Pancreas (tissue), 10 donors: ENCODE measurements around the gene TTC8. TPM values are rescaled to one million over a fixed set of nuclear protein-coding genes. Genes with fewer than 3 reads are reported as not detected.
A peak's percentile ranks its signal among the peaks of the same experiment; 100 is the strongest.

Source experiments
- ATAC-seq, 4 donors: fragments of 200-7000 bp; cut with Tn5 transposase; one replicate each; pipeline versions ENCODE4 v1.8.0 to v1.9.1; 2020; ENCODE audit warnings: mild to moderate bottlenecking in 4 of 4, moderate library complexity in 4 of 4
- DNase-seq, 6 donors: peaks; one replicate each; pipeline ENCODE4 v3.0.0-alpha.2; 2020
- FAIRE-seq: peaks from 2 replicates; lab custom pipeline; 2012; peaks lifted over from hg19 to GRCh38; lab: Jason Lieb, UNC
- H3K27ac ChIP-seq, 4 donors: fragments of 200-600 bp; sonication (generic); 1 replicate in 3 of 4; 2 replicates in 1 of 4; pipeline versions ENCODE4 v1.5.0 to v1.8.0; 2020
- H3K27me3 ChIP-seq, 4 donors: fragments of 200-600 bp; one replicate each; pipeline ENCODE4 v1.8.0; 2021
- H3K36me3 ChIP-seq, 3 donors: fragments of 200-600 bp; sonication (generic) in 1 of 3; one replicate each; pipeline versions ENCODE4 v1.5.0 to v1.8.0; 2020 to 2021
- H3K4me1 ChIP-seq, 3 donors: fragments of 200-600 bp; one replicate each; pipeline ENCODE4 v1.8.0; 2021
- H3K4me3 ChIP-seq, 4 donors: fragments of 200-600 bp; sonication (generic) in 2 of 4; one replicate each; pipeline versions ENCODE4 v1.5.0 to v1.8.0; 2020 to 2021
- H3K9me3 ChIP-seq, 4 donors: fragments of 200-600 bp; one replicate each; pipeline ENCODE4 v1.8.0; 2021
- WGBS, 2 donors: extraction: QIAGEN DNeasy Blood & Tissue Kit; methylation state at CpG; one replicate each; pipeline ENCODE4 v1.1.7; 2013; 5-methylcytosine and 5-hydroxymethylcytosine counted together
- intact Hi-C, 3 donors: fragments of 100-400 bp; cut with DNase I; formaldehyde crosslinking; loops; one replicate each; pipeline versions ENCODE4 v1.11.1 to v1.14.2; 2022
- polyA plus RNA-seq, 2 donors: library from polyadenylated mRNA; stranded (reverse); fragments of 200-250 nt; gene quantifications; one replicate each; pipeline ENCODE4 v1.2.3, GENCODE V29; 2013
- total RNA-seq, 6 donors: library from RNA; stranded (reverse); fragmentation: NEBNext Ultra II Directional in 4 of 6; extraction: Animal tissue kit (Norgen Biotek cat#: 25700) in 4 of 6; gene quantifications; one replicate each; pipeline versions ENCODE4 v1.2.1 to v1.2.4, GENCODE V29; 2021 to 2023
- TF ChIP-seq, protein P1 (sequence below), 4 donors: fragments of 200-600 bp; sonication (generic) in 3 of 4; IDR thresholded peaks; one replicate each; pipeline versions ENCODE4 v1.5.0 to v1.8.0; 2021; ENCODE audit warnings: antibody characterized with exemption in 4 of 4
- donor health status: healthy with polysubstance abuse.
- donor health status: DM: no; HTN: no; CAD: no; lungs with moderate emphysema.
- donor health status: DM: no; HTN: no; CAD: no.
- donor health status: control.
- donor health status: control.
- donor health status: Bipolar disorder and iron deficiency.
- donor health status: DM: yes; HTN: yes; CAD: no.
- donor health status: DM: no; HTN: no; CAD: no.
- donor health status: DM: no; HTN: no; CAD: no.
- donor health status: DM: yes; HTN: yes; CAD: no.

Gene TTC8
- total and polyA plus RNA-seq, 8 donors: 5.9 to 35.9 (median 10.2) TPM

DNA sequence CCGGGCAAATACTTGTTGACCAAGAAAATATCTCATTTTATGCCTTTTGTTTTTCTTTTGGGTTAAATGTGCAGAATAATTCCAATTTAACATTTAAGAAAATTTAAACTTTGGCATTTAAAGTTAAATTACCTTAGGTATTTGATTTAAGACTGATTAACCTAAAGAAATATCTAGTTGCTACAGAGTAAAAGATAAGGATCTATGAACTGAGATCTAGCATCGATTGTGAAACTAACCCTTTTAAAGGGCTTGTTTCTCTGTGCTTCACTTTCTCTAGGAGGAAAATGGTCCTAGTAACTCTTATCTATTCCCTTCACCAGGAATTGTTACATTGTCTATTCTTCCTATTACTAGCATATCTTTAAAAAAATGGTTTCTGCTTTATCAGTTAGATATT is 2.6 kb upstream of the TTC8 start:
- Histone ChIP-seq H3K4me3 (no peak overlapping the region), H3K27ac (no peak overlapping the region), H3K36me3 (no peaks in the 10 kb centered on the region), H3K27me3 (no peaks in the 10 kb centered on the region), H3K4me1 (peaks cover 0 to 10% (median 0%) of the 10 kb centered on the region in 3 donors), H3K9me3 (no peaks in the 10 kb centered on the region)
- TF ChIP-seq, protein P1, sequence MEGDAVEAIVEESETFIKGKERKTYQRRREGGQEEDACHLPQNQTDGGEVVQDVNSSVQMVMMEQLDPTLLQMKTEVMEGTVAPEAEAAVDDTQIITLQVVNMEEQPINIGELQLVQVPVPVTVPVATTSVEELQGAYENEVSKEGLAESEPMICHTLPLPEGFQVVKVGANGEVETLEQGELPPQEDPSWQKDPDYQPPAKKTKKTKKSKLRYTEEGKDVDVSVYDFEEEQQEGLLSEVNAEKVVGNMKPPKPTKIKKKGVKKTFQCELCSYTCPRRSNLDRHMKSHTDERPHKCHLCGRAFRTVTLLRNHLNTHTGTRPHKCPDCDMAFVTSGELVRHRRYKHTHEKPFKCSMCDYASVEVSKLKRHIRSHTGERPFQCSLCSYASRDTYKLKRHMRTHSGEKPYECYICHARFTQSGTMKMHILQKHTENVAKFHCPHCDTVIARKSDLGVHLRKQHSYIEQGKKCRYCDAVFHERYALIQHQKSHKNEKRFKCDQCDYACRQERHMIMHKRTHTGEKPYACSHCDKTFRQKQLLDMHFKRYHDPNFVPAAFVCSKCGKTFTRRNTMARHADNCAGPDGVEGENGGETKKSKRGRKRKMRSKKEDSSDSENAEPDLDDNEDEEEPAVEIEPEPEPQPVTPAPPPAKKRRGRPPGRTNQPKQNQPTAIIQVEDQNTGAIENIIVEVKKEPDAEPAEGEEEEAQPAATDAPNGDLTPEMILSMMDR (IDR thresholded peaks at IDR 0.05): no peak
- DNase-seq (no peak), FAIRE-seq (no peak), ATAC-seq (no peak)
- intact Hi-C loops: no loop called here
- 54 to 63% methylated on average over 2 of the region's 2 CpGs for WGBS, 2 donors

GRCh38 chr14:88823968-88824313 is 510 bp upstream of the TTC8 start:
- TF ChIP-seq, protein P1 (IDR thresholded peaks at IDR 0.05): no peak
- Histone ChIP-seq H3K27me3 (no peaks in the 10 kb centered on the region), H3K9me3 (no peaks in the 10 kb centered on the region), H3K27ac (peak overlapping the region; percentile 86 to 96 (median 92)), H3K36me3 (no peaks in the 10 kb centered on the region), H3K4me1 (peaks cover 0 to 13% (median 1%) of the 10 kb centered on the region in 3 donors), H3K4me3 (peak overlapping the region; percentile 26 to 82 (median 63))
- 1 to 4% methylated on average over 9 of the region's 9 CpGs for WGBS, 2 donors
- DNase-seq (no peak), FAIRE-seq (no peak), ATAC-seq (peak in 2 of 4 donors; percentile 5 to 6)
- intact Hi-C loops: no loop called here

DNA sequence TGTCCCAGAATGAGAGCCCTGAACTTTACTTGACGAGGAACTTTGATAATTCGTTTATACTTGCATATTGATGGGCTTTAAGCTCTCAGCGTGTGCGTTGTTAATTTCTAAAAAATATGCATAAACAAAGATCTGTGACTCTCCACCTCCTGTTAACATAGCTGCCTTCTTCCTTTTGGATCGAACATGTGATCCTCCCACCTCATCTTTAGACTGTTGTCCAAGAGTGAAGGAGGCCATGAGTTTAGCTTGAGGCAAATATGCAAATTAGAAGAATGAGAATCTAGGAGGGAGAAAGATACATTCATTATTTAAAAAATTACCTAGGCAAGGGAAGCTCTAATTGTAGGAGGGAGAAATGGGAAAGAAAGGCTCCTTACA is 617 bp downstream of the TTC8 start:
- Histone ChIP-seq H3K4me3 (peak overlapping the region; percentile 42 to 82 (median 63)), H3K9me3 (no peaks in the 10 kb centered on the region), H3K27ac (peak overlapping the region; percentile 86 to 96 (median 92)), H3K27me3 (no peaks in the 10 kb centered on the region), H3K4me1 (peaks cover 0 to 21% (median 4%) of the 10 kb centered on the region in 3 donors), H3K36me3 (no peaks in the 10 kb centered on the region)
- whole genome bisulfite sequencing, 2 donors: 4% methylated on average over 5 of the region's 5 CpGs
- TF ChIP-seq, protein P1 (IDR thresholded peaks at IDR 0.05): no peak
- DNase-seq (no peak), FAIRE-seq (no peak), ATAC-seq (no peak)
- intact Hi-C loops: no loop called here

DNA sequence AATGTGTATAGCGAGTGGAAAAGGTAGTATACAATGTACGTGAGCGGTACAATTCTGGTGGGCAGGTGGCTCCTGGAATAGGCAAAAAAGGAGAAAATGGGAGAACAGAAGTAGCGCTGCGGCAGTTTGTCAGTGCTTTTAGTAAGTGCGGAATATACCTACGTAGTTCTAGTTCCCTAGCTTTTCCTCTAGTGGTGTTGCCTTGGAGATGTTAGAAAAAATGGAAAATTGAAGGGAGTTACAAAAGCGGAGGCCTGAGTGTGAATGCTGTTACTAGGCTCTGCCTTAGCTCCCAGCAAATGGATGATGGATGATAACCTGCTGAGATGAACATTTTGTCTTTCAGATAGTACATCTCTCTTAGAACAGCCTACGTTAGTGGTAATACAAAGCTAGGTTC is 1.1 kb downstream of the TTC8 start:
- WGBS, 2 donors: 90 to 91% methylated on average over 9 of the region's 9 CpGs
- Histone ChIP-seq H3K4me3 (peak overlapping the region in 2 of 4 donors; percentile 59 to 82), H3K27ac (no peak overlapping the region)

GRCh38 chr14:88829188-88829587 is 4.7 kb downstream of the TTC8 start:
- Histone ChIP-seq H3K9me3 (no peaks in the 10 kb centered on the region), H3K27ac (no peak overlapping the region), H3K4me3 (no peak overlapping the region), H3K4me1 (peaks cover 0 to 16% (median 4%) of the 10 kb centered on the region in 3 donors), H3K36me3 (no peaks in the 10 kb centered on the region), H3K27me3 (no peaks in the 10 kb centered on the region)
- FAIRE-seq (no peak), ATAC-seq (no peak), DNase-seq (no peak)
- intact Hi-C loops: no loop called here
- WGBS, 2 donors: 35 to 44% methylated on average over 3 of the region's 3 CpGs
- TF ChIP-seq, protein P1 (IDR thresholded peaks at IDR 0.05): no peak

More for the DNA sequence above, 1.1 kb downstream of the TTC8 start:
- H3K9me3 ChIP-seq: no peaks in the 10 kb centered on the region
- peak in 1 of 4 donors; percentile 13 for ATAC-seq
- intact Hi-C loops: no loop called here
- peaks cover 0 to 21% (median 4%) of the 10 kb centered on the region in 3 donors for H3K4me1 ChIP-seq
- no peak for DNase-seq
- TF ChIP-seq, protein P1 (IDR thresholded peaks at IDR 0.05): no peak
- no peak for FAIRE-seq
- no peaks in the 10 kb centered on the region for H3K27me3 ChIP-seq
- H3K36me3 ChIP-seq: no peaks in the 10 kb centered on the region
